Motor neuron (in vitro differentiated cells): ENCODE data around the gene SYNPR. TPM values are rescaled to one million over a fixed set of nuclear protein-coding genes. Genes with fewer than 3 reads are reported as not detected.
A peak's percentile ranks its signal among the peaks of the same experiment; 100 is the strongest.

Experiments
- ATAC-seq, 8 experiments: fragments of 200-7000 bp; cut with Tn5 transposase; replicated peaks in 6 of 8; 2 replicates each; pipeline ENCODE4 v1.8.0; 2021; ENCODE audit warnings: mild to moderate bottlenecking in 8 of 8, moderate library complexity in 8 of 8
- H3K27ac ChIP-seq, 2 donors: fragments of 250-450 bp; sonication (Bioruptor Pico); 2 replicates each; pipeline ENCODE4 v1.9.0; 2021; ENCODE audit warnings: antibody characterized with exemption in 2 of 2, mild to moderate bottlenecking in 2 of 2, moderate library complexity in 1 of 2
- H3K4me1 ChIP-seq, 2 donors: fragments of 250-450 bp; sonication (Bioruptor Pico); replicated peaks in 1 of 2; 2 replicates each; pipeline ENCODE4 v1.6.1; 2021; ENCODE audit warnings: antibody characterized with exemption in 2 of 2, mild to moderate bottlenecking in 2 of 2, moderate library complexity in 1 of 2
- H3K4me3 ChIP-seq, 5 donors: fragments of 250-450 bp; sonication (Bioruptor Pico); 2 replicates each; pipeline ENCODE4 v1.9.0; 2021; ENCODE audit warnings: antibody characterized with exemption in 5 of 5, mild to moderate bottlenecking in 5 of 5, moderate library complexity in 4 of 5
- WGBS, 10 experiments: fragments of 450-650 bp; shearing (Covaris generic); methylation state at CpG; one replicate each; pipeline ENCODE4 v1.0.0; 2022; 5-methylcytosine and 5-hydroxymethylcytosine counted together
- in situ Hi-C, 9 experiments: fragments of 400-800 bp; cut with MboI; loops; one replicate each; pipeline ENCODE4 v1.15.0; 2021; ENCODE audit warnings: low sequenced_read_pairs in 9 of 9, low pct_unique_long_range_greater_than_20kb in 2 of 9; ENCODE audit not compliant: unreplicated experiment in 9 of 9
- total RNA-seq, 8 experiments: library from RNA; unstranded; fragments of 300-600 nt; gene quantifications; 2 replicates each; pipeline versions ENCODE4 v1.2.3 to v1.2.4, GENCODE V29; 2022

Gene SYNPR
- total RNA-seq, 8 experiments from 2014 or later = 0.18 to 6.3 (median 1.9) TPM

GRCh38 chr3:63584681-63585080, 306.6 kb downstream of the SYNPR start:
- no peak for ATAC-seq
- in situ Hi-C loops = loop anchor here in 1 of 9 experiments (25.0 kb wide), 1 partner anchor 222 kb away; no protein-coding TSS in a partner anchor
- no peak overlapping the region for H3K4me3 ChIP-seq
- WGBS, 10 experiments = 20 to 100% (median 80%) methylated on average over 1 of the region's 1 CpG; no CpG with 5 or more reads in 3 of the 10 experiments
- H3K4me1 ChIP-seq = peaks cover 0 to 18% of the 10 kb centered on the region in 2 donors
- H3K27ac ChIP-seq = no peak overlapping the region

GRCh38 chr3:63585927-63586326, 307.8 kb downstream of the SYNPR start:
- 0 to 50% (median 13%) methylated on average over 1 of the region's 1 CpG; no CpG with 5 or more reads in 1 of the 10 experiments for WGBS, 10 experiments
- H3K27ac ChIP-seq = no peak overlapping the region
- peak in 2 of 8 experiments; percentile 70 to 73 for ATAC-seq
- no peak overlapping the region for H3K4me3 ChIP-seq
- in situ Hi-C loops = loop anchor here in 1 of 9 experiments (25.0 kb wide), 1 partner anchor 224 kb away; no protein-coding TSS in a partner anchor
- peaks cover 0 to 18% of the 10 kb centered on the region in 2 donors for H3K4me1 ChIP-seq

GRCh38 chr3:63588895-63589294, 310.8 kb downstream of the SYNPR start:
- 100% methylated on average over 1 of the region's 1 CpG; no CpG with 5 or more reads in 6 of the 10 experiments for WGBS, 10 experiments
- Histone ChIP-seq H3K27ac (no peak overlapping the region), H3K4me3 (no peak overlapping the region), H3K4me1 (peaks cover 0 to 18% of the 10 kb centered on the region in 2 donors)
- ATAC-seq = peak in 2 of 8 experiments; percentile 31 to 50
- in situ Hi-C loops = loop anchor here in 1 of 9 experiments (25.0 kb wide), 1 partner anchor 227 kb away; no protein-coding TSS in a partner anchor

GRCh38 chr3:63593779-63594178, 315.7 kb downstream of the SYNPR start:
- ATAC-seq = no peak
- 0 to 86% (median 63%) methylated on average over 1 to 2 of the region's 2 CpGs; no CpG with 5 or more reads in 1 of the 10 experiments for WGBS, 10 experiments
- Histone ChIP-seq H3K4me1 (no peaks in the 10 kb centered on the region), H3K4me3 (no peak overlapping the region), H3K27ac (no peak overlapping the region)
- in situ Hi-C loops = loop anchor here in 1 of 9 experiments (25.0 kb wide), 1 partner anchor 231 kb away; no protein-coding TSS in a partner anchor

- Histone ChIP-seq H3K27ac (no peak overlapping the region), H3K4me1 (no peaks in the 10 kb centered on the region), H3K4me3 (no peak overlapping the region)
- no peak for ATAC-seq
- in situ Hi-C loops = loop anchor here in 1 of 9 experiments (25.0 kb wide), 1 partner anchor 233 kb away; no protein-coding TSS in a partner anchor
Observed at GRCh38 chr3:63595221-63595620, 317.1 kb downstream of the SYNPR start.

- H3K4me3 ChIP-seq = no peak overlapping the region
- in situ Hi-C loops = loop anchor here in 1 of 9 experiments (25.0 kb wide), 1 partner anchor 235 kb away; no protein-coding TSS in a partner anchor
- WGBS, 10 experiments = 13 to 100% (median 86%) methylated on average over 1 to 2 of the region's 2 CpGs; no CpG with 5 or more reads in 1 of the 10 experiments
- H3K27ac ChIP-seq = no peak overlapping the region
- no peak for ATAC-seq
- H3K4me1 ChIP-seq = no peaks in the 10 kb centered on the region
Observed at GRCh38 chr3:63597019-63597418, 318.9 kb downstream of the SYNPR start.

- H3K4me1 ChIP-seq = no peaks in the 10 kb centered on the region
- no peak overlapping the region for H3K4me3 ChIP-seq
- no peak for ATAC-seq
- in situ Hi-C loops = no loop called here
- H3K27ac ChIP-seq = no peak overlapping the region
- 70 to 100% (median 92%) methylated on average over 1 to 3 of the region's 3 CpGs; no CpG with 5 or more reads in 2 of the 10 experiments for WGBS, 10 experiments
Observed at GRCh38 chr3:63607716-63608115, 329.6 kb downstream of the SYNPR start.

GRCh38 chr3:63609408-63609807, 331.3 kb downstream of the SYNPR start:
- H3K27ac ChIP-seq = no peak overlapping the region
- in situ Hi-C loops = no loop called here
- 38 to 100% (median 88%) methylated on average over 1 to 7 of the region's 7 CpGs for WGBS, 10 experiments
- no peaks in the 10 kb centered on the region for H3K4me1 ChIP-seq
- ATAC-seq = no peak
- no peak overlapping the region for H3K4me3 ChIP-seq

- Histone ChIP-seq H3K4me1 (no peaks in the 10 kb centered on the region), H3K27ac (no peak overlapping the region), H3K4me3 (no peak overlapping the region)
- ATAC-seq = no peak
- 56 to 100% (median 86%) methylated on average over 1 to 4 of the region's 4 CpGs for WGBS, 10 experiments
- in situ Hi-C loops = no loop called here
Observed at GRCh38 chr3:63609834-63610233, 331.7 kb downstream of the SYNPR start.

- WGBS, 10 experiments = 29 to 100% (median 83%) methylated on average over 1 of the region's 1 CpG; no CpG with 5 or more reads in 3 of the 10 experiments
- no peak overlapping the region for H3K27ac ChIP-seq
- H3K4me3 ChIP-seq = no peak overlapping the region
- no peaks in the 10 kb centered on the region for H3K4me1 ChIP-seq
- in situ Hi-C loops = no loop called here
- ATAC-seq = no peak
Observed at GRCh38 chr3:63611382-63611781, 333.3 kb downstream of the SYNPR start.

- H3K4me3 ChIP-seq = no peak overlapping the region
- in situ Hi-C loops = no loop called here
- 0 to 100% (median 14%) methylated on average over 1 of the region's 1 CpG; no CpG with 5 or more reads in 4 of the 10 experiments for WGBS, 10 experiments
- H3K4me1 ChIP-seq = no peaks in the 10 kb centered on the region
- H3K27ac ChIP-seq = no peak overlapping the region
- no peak for ATAC-seq
Observed at GRCh38 chr3:63613561-63613960, 335.5 kb downstream of the SYNPR start.

- in situ Hi-C loops = no loop called here
- WGBS, 10 experiments = 80 to 100% (median 98%) methylated on average over 1 to 2 of the region's 4 CpGs; no CpG with 5 or more reads in 6 of the 10 experiments
- no peak overlapping the region for H3K27ac ChIP-seq
- no peak overlapping the region for H3K4me3 ChIP-seq
- H3K4me1 ChIP-seq = no peaks in the 10 kb centered on the region
- no peak for ATAC-seq
Observed at GRCh38 chr3:63617391-63617790, 339.3 kb downstream of the SYNPR start.

- in situ Hi-C loops = no loop called here
- H3K27ac ChIP-seq = no peak overlapping the region
- H3K4me3 ChIP-seq = no peak overlapping the region
- WGBS, 10 experiments = 5 to 80% (median 44%) methylated on average over 1 to 8 of the region's 8 CpGs
- ATAC-seq = peak in 7 of 8 experiments; percentile 18 to 99 (median 51)
- peaks cover 0 to 4% of the 10 kb centered on the region in 2 donors for H3K4me1 ChIP-seq
Observed at GRCh38 chr3:63624941-63625560, 346.9 kb downstream of the SYNPR start.
